ENCODE measurements around the gene FBLN1.

FBLN1 gene

GRCh38 chr22:45594123-45594941 is 91.6 kb downstream of the FBLN1 start:
- no peaks in the 10 kb centered on the region for H3K79me2 ChIP-seq (ENCODE audit: insufficient read depth, low read length)
- H3K36me3 ChIP-seq (ENCODE audit: insufficient read depth, low read length) = no peaks in the 10 kb centered on the region
- H3K9me2 ChIP-seq (ENCODE audit: low read depth, low read length) = no peaks in the 10 kb centered on the region
- no peak overlapping the region for H3K27ac ChIP-seq (ENCODE audit: low read depth, low read length, poor library complexity, severe bottlenecking)
- H2AFZ ChIP-seq (ENCODE audit: low read length) = no peak overlapping the region
- peaks cover 10% of the 10 kb centered on the region for H3K4me1 ChIP-seq (ENCODE audit: insufficient read depth, low read length, severe bottlenecking)
- no peaks in the 10 kb centered on the region for H3K27me3 ChIP-seq (ENCODE audit: insufficient read depth, low read length)
- no peak overlapping the region for H3K4me2 ChIP-seq (ENCODE audit: low read length)
- H3K9ac ChIP-seq (ENCODE audit: low read length) = no peak overlapping the region
- H4K20me1 ChIP-seq (ENCODE audit: insufficient read depth, low read length) = no peaks in the 10 kb centered on the region
- H3K9me3 ChIP-seq (ENCODE audit: low read length) = no peaks in the 10 kb centered on the region
- TF ChIP-seq EZH2 (IDR thresholded peaks at IDR 0.05; ENCODE audit: borderline replicate concordance, low read length) (no peak), CTCF (IDR thresholded peaks at IDR 0.05; ENCODE audit: low read length) (no peak)
- H3F3A ChIP-seq (ENCODE audit: insufficient read depth, low read length) = no peaks in the 10 kb centered on the region
- no peak overlapping the region for H3K4me3 ChIP-seq (ENCODE audit: low read depth, low read length, poor library complexity, severe bottlenecking)

- Histone ChIP-seq H4K20me1 (ENCODE audit: insufficient read depth, low read length) (no peaks in the 10 kb centered on the region), H3K4me1 (ENCODE audit: insufficient read depth, low read length, severe bottlenecking) (peaks cover 4% of the 10 kb centered on the region), H3K27me3 (ENCODE audit: insufficient read depth, low read length) (no peaks in the 10 kb centered on the region), H3F3A (ENCODE audit: insufficient read depth, low read length) (no peaks in the 10 kb centered on the region), H3K9me3 (ENCODE audit: low read length) (no peaks in the 10 kb centered on the region), H3K4me3 (ENCODE audit: low read depth, low read length, poor library complexity, severe bottlenecking) (no peak overlapping the region), H3K36me3 (ENCODE audit: insufficient read depth, low read length) (no peaks in the 10 kb centered on the region), H2AFZ (ENCODE audit: low read length) (no peak overlapping the region), H3K4me2 (ENCODE audit: low read length) (no peak overlapping the region), H3K9ac (ENCODE audit: low read length) (no peak overlapping the region), H3K79me2 (ENCODE audit: insufficient read depth, low read length) (no peaks in the 10 kb centered on the region), H3K27ac (ENCODE audit: low read depth, low read length, poor library complexity, severe bottlenecking) (no peak overlapping the region), H3K9me2 (ENCODE audit: low read depth, low read length) (no peaks in the 10 kb centered on the region)
- TF ChIP-seq CTCF (IDR thresholded peaks at IDR 0.05; ENCODE audit: low read length) = no peak
- no peak for TF ChIP-seq EZH2 (IDR thresholded peaks at IDR 0.05; ENCODE audit: borderline replicate concordance, low read length)
Measured at GRCh38 chr22:45597460-45598192, 94.9 kb downstream of the FBLN1 start.

DNA sequence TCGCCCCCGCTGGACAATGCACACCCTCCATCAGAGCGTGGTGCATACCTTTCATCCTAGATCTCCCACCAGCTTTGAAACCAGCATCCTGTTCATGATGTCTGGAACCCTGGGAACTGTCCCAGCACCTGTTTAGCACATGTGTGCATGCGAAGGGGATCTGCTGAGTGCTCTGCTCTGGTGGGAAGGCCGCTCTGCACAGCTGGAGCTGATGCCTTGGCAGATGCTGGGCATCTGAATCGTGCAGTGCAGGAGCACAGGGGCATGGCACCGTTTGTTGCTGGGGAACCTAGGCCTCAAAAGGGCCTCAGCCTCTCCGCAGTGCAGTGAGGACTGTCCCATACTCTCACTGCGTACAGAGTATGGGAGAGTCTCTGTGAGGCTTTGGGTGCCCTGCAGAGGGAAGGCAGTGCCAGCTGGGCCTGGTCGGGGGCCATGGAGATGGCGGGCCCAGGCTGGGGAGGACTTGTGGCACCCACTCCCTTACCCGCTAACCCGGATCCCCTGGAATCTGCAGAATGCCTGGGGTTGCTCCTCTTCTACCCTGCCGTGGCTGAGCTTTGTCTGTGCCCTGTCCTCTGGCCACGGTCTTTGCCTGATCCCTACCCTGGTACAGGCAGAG is 96.0 kb downstream of the FBLN1 start:
- no peak overlapping the region for H3K27ac ChIP-seq (ENCODE audit: low read depth, low read length, poor library complexity, severe bottlenecking)
- no peaks in the 10 kb centered on the region for H3K9me2 ChIP-seq (ENCODE audit: low read depth, low read length)
- H3K4me2 ChIP-seq (ENCODE audit: low read length) = no peak overlapping the region
- H3K27me3 ChIP-seq (ENCODE audit: insufficient read depth, low read length) = no peaks in the 10 kb centered on the region
- H3K36me3 ChIP-seq (ENCODE audit: insufficient read depth, low read length) = no peaks in the 10 kb centered on the region
- H3K9ac ChIP-seq (ENCODE audit: low read length) = no peak overlapping the region
- H2AFZ ChIP-seq (ENCODE audit: low read length) = no peak overlapping the region
- H3K79me2 ChIP-seq (ENCODE audit: insufficient read depth, low read length) = no peaks in the 10 kb centered on the region
- peaks cover 14% of the 10 kb centered on the region for H3K4me1 ChIP-seq (ENCODE audit: insufficient read depth, low read length, severe bottlenecking)
- H3K9me3 ChIP-seq (ENCODE audit: low read length) = no peaks in the 10 kb centered on the region
- H3K4me3 ChIP-seq (ENCODE audit: low read depth, low read length, poor library complexity, severe bottlenecking) = no peak overlapping the region
- H3F3A ChIP-seq (ENCODE audit: insufficient read depth, low read length) = no peaks in the 10 kb centered on the region
- TF ChIP-seq CTCF (IDR thresholded peaks at IDR 0.05; ENCODE audit: low read length) = no peak
- no peak for TF ChIP-seq EZH2 (IDR thresholded peaks at IDR 0.05; ENCODE audit: borderline replicate concordance, low read length)
- no peaks in the 10 kb centered on the region for H4K20me1 ChIP-seq (ENCODE audit: insufficient read depth, low read length)

Measured in OCI-LY1 (cell line).